Measurements from ENCODE around the gene DOCK2. TPM values are rescaled to one million over a fixed set of nuclear protein-coding genes. Genes with fewer than 3 reads are reported as not detected.
"Not testable (repeated sequence)": the region's sequence is repeated elsewhere in the genome, so short reads cannot be mapped to it uniquely, and the experiment has no call there.

Gene DOCK2
- total RNA-seq, 1 donor from 2014 or later = 2.2 TPM

DNA sequence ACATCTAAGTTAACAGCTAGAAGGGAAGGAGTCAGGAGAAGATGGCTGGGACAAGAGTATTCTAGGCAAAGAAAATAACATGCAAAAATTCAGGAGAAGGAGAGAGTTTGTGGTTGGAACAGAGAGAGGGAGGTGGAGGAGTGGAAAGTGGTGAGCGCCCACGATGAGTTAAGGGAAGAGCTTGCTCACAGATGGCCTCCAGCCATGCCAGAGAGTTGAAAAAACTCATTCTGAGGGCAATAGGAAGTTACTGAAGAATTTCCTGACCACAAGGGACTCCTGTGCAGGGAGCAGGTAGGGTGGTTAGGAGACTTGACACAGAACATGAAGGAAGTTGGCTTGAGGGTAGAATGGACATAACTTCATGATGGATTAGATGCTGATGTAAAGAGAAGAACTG lies 159.7 kb downstream of the DOCK2 start:
- no peak for ATAC-seq

DNA sequence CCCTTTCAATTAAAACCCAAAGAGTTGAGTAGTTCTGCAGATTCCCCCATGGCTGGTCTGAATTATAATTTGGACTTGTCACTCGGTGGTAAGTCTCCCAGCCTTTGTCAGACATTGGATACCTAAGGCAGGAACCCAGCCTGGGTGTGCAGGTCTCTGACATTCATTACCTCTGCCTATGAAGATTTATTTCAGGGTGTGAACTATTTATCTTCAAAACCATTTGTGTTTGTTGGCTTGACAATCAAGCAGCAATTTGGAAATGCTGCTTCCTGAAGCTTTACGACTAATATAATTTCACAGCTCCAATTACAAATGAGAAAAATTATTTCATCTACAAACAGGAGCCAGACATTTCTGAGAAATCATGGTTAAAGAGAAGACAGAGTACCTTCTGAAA lies 160.5 kb downstream of the DOCK2 start:
- ATAC-seq = no peak

DNA sequence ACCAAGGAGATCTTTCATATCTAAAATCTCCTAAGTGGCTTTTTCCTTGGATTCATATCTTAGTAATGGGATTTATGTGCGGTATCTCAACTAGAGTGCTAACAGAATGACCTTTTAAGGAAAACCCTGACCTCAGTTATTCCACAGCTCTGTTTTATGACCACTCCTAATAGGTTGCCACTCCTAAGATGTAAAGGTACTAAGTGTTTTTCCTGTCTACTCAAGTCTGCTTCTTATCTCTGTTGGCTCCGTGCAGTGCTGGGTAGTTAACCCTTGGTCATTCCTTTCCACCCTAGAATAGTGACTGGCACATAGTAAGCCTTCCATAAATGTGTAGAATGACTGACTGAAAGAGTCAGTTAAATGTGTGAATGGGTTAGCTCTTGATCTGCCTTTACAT lies 161.4 kb downstream of the DOCK2 start:
- ATAC-seq = no peak

- ATAC-seq = no peak
Observed at GRCh38 chr5:169798906-169799660, 162.0 kb downstream of the DOCK2 start.

GRCh38 chr5:169801324-169801777 lies 164.3 kb downstream of the DOCK2 start:
- ATAC-seq = peak; percentile 94

DNA sequence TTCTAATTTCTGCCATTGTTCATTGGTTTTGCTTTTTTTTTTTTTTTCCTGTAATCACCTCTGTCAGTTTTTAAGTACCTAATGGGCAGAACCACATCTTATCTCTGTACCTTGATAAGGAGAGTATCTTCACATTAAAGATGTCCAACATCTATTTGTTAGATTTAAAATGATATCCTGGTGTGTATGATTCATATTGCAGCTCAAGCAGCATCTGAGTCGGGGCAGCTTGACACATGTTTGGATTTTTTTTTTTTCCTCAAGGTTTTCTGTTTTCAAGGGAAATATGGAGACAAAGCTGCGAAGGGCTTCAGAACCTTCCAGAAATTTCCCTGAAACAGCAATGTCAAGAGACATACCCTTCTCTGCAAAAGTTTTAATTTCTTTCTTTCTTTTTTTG lies 164.7 kb downstream of the DOCK2 start:
- ATAC-seq = no peak

DNA sequence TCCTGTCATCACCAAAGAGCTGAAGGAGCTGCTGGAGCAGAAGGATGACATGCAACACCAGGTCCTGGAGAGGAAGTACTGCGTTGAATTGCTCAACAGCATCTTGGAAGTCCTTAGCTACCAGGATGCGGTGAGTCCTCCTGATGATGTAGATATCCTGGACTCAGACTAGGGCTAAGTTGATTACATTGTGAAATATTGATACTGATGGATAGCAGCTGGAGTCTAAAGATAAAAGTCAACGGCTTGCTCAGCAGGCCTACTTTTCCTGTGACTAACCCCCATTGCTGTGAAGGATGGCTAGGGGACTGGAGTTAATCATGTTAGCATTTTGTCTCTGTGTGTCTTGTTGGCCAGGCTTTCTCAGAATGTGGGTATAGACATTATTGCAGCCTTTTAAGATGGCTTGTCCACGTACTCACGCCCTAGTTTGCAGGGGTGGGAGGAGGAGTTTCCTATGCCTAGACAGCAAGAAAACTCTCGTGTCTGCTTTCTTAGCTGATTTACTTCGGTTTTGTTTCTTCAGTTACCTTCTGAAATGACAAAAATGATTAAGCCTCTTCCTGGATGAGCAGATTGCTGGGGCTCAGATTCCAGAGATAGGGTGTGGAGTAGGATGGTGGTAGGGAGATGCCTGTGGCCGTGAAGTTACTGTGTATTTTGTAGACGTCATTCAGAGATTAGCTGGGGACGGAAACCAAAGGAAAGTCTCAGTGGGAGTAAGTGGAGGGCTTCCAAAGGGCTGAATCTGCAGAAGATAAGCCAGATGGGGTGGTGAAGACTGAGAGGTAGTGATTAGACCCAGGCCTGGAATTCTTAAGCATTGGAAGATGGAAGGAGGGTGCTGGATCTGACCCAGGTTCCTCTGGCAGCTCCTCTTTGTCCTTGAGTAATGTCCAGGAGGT lies 166.3 kb downstream of the DOCK2 start:
- no peak for ATAC-seq

GRCh38 chr5:169804861-169805260 lies 167.8 kb downstream of the DOCK2 start:
- no peak for ATAC-seq

GRCh38 chr5:169805527-169805934 lies 168.5 kb downstream of the DOCK2 start:
- ATAC-seq = no peak

- no peak for ATAC-seq
Observed at GRCh38 chr5:169805937-169806700, 169.0 kb downstream of the DOCK2 start.

GRCh38 chr5:169808118-169808581 lies 171.1 kb downstream of the DOCK2 start:
- ATAC-seq = no peak

DNA sequence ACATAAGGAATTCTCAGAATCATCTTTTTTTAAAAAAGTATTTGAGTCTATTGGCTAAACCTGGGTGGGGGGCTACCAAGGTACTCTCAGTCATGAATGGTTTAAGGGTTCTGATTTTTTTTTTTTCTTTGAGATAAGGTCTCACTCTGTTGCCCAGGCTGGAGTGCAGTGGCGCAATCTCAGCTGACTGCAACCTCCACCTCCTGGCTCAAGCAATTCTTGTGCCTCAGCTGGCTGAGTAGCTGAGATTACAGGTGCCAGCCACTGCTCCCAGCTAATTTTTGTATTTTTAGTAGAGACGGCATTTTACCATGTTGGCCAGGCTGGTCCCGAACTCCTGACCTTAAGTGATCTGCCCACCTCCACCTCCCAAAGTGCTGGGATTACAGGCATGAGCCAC lies 171.8 kb downstream of the DOCK2 start:
- not testable (repeated sequence) for ATAC-seq

GRCh38 chr5:169809281-169809680 lies 172.2 kb downstream of the DOCK2 start:
- no peak for ATAC-seq

DNA sequence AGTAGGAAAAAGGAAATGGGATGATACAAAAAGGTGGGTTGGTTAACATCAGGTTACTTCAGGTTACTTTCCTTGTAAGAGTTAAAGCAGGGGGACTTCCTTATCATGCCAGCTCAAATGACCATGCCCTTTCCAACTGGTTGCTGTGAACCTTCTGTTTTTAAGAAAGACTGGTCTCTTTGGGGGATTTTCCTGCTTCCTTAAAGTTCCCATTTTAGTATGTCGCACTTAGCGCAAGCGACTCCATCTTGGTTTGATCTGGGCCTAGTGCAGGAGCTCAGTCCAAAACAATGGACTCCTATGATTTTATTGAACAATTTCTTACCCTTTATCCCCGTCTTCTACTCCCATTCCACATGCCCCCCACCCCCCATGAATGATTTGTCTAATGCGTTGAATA lies 173.4 kb downstream of the DOCK2 start:
- no peak for ATAC-seq

- ATAC-seq = no peak
Observed at GRCh38 chr5:169811023-169811422, 173.9 kb downstream of the DOCK2 start.

DNA sequence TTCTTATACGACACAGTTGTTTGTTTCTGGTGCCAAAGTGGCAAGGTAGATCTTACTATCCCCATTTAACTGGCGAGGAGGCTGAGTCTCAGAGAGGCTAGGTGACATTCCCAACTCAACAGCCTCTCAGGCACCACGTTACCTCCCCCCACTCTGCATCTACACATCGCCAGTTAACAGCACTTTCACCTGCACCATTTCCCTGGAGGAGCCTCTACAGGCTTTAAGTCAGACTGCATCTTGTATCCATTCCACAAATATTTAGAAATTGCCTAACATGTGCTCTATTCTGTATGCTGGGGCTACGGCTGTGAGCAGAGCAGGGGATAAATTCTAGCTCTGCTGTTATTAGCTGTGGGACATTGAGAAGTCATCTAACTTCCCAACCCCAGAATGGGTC lies 174.6 kb downstream of the DOCK2 start:
- no peak for ATAC-seq

DNA sequence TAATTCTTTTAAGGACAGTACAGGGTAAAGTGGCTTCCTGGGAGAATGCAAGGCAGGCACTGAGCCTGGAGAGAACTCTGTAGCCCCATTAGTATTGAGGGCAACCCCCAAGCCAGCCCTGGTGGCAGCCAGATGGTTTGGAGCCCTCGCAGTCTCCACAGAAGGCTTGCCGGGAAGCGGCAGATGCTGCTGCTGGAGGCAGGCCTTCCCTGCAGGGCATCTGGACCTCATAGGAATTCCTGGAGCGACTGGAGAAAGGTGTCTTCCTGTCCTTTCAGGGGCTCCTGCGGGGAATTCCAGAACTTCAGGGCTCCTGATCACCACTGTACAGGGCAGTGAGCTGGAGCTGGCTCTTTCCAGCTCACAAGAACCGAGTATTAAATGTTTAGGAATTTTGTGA lies 175.7 kb downstream of the DOCK2 start:
- no peak for ATAC-seq

- no peak for ATAC-seq
Observed at GRCh38 chr5:169814045-169814444, 177.0 kb downstream of the DOCK2 start.

DNA sequence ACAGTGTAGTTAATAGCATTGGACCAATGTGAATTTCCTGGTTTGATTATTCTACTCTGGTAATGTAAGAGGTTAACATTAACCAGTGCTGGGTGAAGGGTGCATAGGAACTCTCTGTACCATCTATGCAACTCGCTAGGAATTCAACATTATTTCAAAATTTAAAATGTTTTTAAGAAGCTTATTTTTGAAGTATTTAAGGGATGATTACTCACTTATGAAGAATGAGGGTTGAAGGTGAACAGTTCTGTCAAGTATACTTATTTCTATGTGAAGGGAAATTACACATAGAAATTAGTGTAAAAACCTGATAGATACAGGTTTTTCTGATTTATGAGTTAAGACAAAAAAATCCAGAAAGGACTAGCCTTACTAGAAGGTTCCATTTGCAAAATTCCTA lies 177.4 kb downstream of the DOCK2 start:
- ATAC-seq = no peak

DNA sequence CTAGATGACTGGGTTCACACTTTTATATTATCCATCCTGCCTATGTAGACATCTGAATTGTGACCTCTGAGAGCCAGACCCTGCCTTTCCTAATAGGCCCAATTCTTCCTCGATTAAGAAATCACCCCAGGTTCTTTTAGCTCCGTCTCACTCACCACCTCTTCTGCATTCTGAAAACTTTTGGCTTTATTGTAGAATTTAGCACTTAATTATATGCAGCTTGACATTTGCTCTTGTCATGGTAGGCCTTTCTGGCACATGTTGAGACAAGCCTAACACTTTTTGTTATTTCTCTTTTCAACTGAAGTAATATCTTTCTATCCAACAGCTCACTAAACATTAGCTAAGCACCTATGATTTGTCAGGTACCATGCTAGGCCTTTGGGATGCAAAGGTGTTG lies 180.0 kb downstream of the DOCK2 start:
- ATAC-seq = no peak

DNA sequence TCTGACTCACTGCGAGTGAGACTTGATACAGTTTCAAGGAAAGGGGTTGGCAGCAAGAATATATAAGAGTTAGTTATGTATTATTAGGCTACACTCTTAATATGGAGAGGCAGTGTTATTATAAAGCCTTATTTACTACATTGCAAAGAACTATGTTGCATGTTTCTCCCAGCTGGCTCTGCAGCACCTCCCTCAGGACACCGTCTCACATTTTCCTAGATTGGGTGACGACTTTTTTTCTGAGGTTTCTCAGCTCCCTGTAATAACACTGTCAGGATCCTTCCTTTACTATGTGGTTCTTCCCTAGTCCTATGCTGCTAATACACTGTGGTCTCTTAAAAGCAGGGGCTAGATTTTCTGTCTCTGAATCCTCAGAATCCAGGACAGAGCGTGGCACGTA lies 189.5 kb downstream of the DOCK2 start:
- no peak for ATAC-seq

GRCh38 chr5:169827769-169828168 lies 190.7 kb downstream of the DOCK2 start:
- no peak for ATAC-seq

DNA sequence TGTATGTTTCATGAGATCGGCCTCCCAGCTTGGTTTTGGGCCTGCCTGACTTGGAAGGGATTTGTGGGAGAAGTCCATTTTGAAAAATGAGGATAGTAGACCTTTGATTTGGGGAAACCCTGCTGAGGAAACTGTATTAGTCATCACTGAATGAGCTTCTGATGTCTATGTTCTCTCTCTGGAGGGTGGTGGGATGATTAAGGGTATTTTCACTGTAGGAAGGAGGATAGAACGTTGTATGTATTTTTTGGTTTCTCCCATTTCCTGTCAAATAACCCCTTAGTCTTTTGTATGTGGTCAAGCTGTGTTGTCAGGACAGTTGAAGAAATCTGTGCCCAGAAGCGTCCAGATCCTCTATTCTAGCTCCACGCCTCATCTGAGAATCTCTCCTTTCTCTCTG lies 191.3 kb downstream of the DOCK2 start:
- ATAC-seq = no peak
